Right cardiac atrium (tissue), 5 donors: ENCODE data around the gene SOCS6. TPM values are rescaled to one million over a fixed set of nuclear protein-coding genes. Genes with fewer than 3 reads are reported as not detected.

Source experiments
- ATAC-seq, 2 donors: fragments of 200-7000 bp; cut with Tn5 transposase; one replicate each; pipeline versions ENCODE4 v1.8.0 to v1.9.1; 2020; ENCODE audit warnings: moderate library complexity in 2 of 2, mild to moderate bottlenecking in 1 of 2
- DNase-seq, 3 donors: peaks; one replicate each; pipeline ENCODE4 v3.0.0-alpha.2; 2020
- H3K27ac ChIP-seq: one replicate; pipeline ENCODE4 v1.5.1; 2013; ENCODE audit warnings: mild to moderate bottlenecking, low read length, control low read depth, moderate library complexity
- H3K27me3 ChIP-seq: one replicate; pipeline ENCODE4 v1.6.1; 2013; ENCODE audit not compliant: control insufficient read depth, insufficient read depth
- H3K4me1 ChIP-seq: one replicate; pipeline ENCODE4 v1.6.1; 2013; ENCODE audit warnings: low read length; ENCODE audit not compliant: control insufficient read depth, insufficient read depth
- H3K4me3 ChIP-seq: one replicate; pipeline ENCODE4 v1.5.1; 2013; ENCODE audit warnings: low read length, control low read depth
- H3K9me3 ChIP-seq: one replicate; pipeline ENCODE4 v1.6.1; 2013; ENCODE audit warnings: low read length; ENCODE audit not compliant: control insufficient read depth
- WGBS: extraction: QIAGEN DNeasy Blood & Tissue Kit; methylation state at CpG from one replicate; pipeline ENCODE4 v1.1.7; 2013; 5-methylcytosine and 5-hydroxymethylcytosine counted together
- intact Hi-C, 4 donors: fragments of 100-400 bp; cut with DNase I; formaldehyde crosslinking; loops; one replicate each; pipeline versions ENCODE4 v1.11.0 to v1.14.0; 2022 to 2023
- polyA plus RNA-seq: library from polyadenylated mRNA; stranded (reverse); fragments of 200-250 nt; gene quantifications from one replicate; pipeline ENCODE4 v1.2.3, GENCODE V29; 2013
- total RNA-seq, 4 donors: library from RNA; stranded (reverse); fragmentation: NEBNext Ultra II Directional; extraction: Animal tissue kit (Norgen Biotek cat#: 25700); gene quantifications; one replicate each; pipeline ENCODE4 v1.2.1, GENCODE V29; 2021
- donor health status: healthy with polysubstance abuse.
- donor health status: DM: no; HTN: yes; CAD: no.
- donor health status: DM: no; HTN: no; CAD: no.
- donor health status: DM: no; HTN: yes; CAD: no; lungs with severe emphysema.
- donor health status: DM: yes; HTN: yes; CAD: no.

SOCS6 gene
- total and polyA plus RNA-seq, 5 donors = 7.8 to 22.8 (median 18.8) TPM

DNA sequence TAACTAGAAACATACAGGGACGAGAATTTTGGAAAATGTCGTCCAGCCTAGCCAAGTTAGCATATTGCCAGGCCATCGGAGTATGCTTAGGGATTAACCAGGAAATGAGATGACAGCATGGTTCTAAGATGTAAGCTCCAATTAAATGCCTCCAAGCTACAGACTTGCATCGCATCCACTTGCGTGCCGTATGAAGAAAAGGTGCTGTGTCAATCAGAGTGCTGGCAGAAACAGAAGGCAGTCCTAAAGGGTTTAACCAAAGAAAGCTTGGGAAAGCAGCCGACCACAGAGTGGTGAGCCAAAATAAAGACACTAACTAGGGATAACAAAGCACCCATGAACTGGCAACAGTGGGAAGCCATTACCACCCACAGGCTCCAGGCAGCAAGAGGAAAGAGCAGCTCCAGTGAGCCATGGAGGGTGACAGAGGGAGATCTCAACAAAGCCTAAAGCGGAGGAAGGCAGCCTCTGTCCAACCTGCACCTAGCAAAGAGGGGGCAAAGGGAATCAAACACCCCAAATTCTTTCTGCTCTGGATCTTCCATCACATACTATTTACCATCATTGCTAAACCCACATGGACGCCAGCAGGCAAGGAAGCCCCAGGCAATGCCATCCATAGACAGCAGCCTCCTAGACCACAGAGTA, 27.6 kb upstream of the SOCS6 start:
- WGBS = 90% methylated on average over 9 of the region's 9 CpGs
- H3K27me3 ChIP-seq = no peaks in the 10 kb centered on the region
- ATAC-seq (no peak), DNase-seq (no peak)
- no peaks in the 10 kb centered on the region for H3K9me3 ChIP-seq
- intact Hi-C loops = no loop called here
- H3K4me3 ChIP-seq = no peak overlapping the region
- H3K27ac ChIP-seq = no peak overlapping the region
- H3K4me1 ChIP-seq = no peaks in the 10 kb centered on the region

DNA sequence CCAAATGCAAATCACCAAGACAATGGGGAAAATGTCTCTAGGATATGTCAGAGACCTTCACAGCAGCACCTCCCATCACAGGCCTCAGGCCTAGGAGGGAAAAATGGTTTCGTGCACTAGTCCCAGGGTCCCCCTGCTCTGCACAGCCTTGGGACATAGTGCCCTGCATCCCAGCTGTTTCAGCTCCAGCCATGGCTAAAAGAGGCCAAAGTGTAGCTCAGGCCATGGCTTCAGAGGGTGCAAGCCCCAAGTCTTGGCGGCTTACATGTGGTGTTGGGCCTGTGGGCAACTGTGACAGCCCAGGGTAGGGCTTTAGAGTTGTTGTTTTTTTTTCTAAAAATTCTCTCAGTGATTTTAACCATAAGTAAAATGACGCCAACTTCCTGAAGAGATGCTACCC, 25.5 kb upstream of the SOCS6 start:
- Histone ChIP-seq H3K27me3 (no peaks in the 10 kb centered on the region), H3K27ac (no peak overlapping the region), H3K4me1 (no peaks in the 10 kb centered on the region), H3K9me3 (no peaks in the 10 kb centered on the region), H3K4me3 (no peak overlapping the region)
- ATAC-seq (no peak), DNase-seq (no peak)
- WGBS = 62% methylated on average over 3 of the region's 3 CpGs
- intact Hi-C loops = no loop called here

DNA sequence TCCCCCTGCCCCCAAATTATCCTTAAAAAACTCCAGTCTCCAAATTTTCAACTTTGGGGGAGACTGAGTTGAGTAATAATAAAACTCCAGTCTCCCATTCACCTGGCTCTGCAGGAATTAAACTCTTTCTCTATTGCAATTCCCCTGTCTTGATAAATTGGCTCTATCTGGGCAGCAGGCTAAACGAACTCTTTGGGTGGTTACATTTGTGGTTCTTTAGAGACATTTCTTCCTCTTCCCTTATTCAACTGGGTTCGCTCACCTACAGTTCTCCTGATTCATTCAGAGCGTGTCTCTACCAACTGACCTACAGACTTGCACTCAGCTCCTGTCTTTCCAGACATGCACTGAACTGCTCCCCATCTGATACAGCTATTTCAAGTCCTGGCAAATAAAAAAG, 17.1 kb upstream of the SOCS6 start:
- Histone ChIP-seq H3K9me3 (no peaks in the 10 kb centered on the region), H3K4me1 (no peaks in the 10 kb centered on the region), H3K27ac (no peak overlapping the region), H3K27me3 (no peaks in the 10 kb centered on the region), H3K4me3 (no peak overlapping the region)
- DNase-seq = no peak
- 84% methylated on average over 3 of the region's 3 CpGs for WGBS
- intact Hi-C loops = no loop called here
- no peak for ATAC-seq

DNA sequence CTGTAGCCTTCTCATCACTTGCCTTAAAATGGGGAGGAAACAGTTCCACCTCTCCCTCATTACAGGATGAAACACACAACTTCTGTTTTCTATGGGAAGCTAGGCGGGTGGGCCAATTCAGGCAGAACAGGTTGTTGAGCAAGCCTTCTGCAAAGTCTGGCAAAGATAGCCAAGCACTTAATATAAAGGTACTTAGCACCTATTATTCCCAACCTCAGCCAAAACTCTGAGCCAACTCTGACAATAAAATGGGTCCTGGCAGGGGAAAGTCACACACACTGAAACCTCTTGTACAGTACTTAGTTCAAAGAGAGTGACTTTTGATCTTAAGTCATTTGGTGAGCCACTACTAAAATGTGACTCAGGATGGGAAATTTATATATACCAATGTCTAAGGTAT, 15.8 kb upstream of the SOCS6 start:
- no peak for DNase-seq
- intact Hi-C loops = no loop called here
- ATAC-seq = no peak
- Histone ChIP-seq H3K27ac (no peak overlapping the region), H3K9me3 (no peaks in the 10 kb centered on the region), H3K4me3 (no peak overlapping the region), H3K27me3 (no peaks in the 10 kb centered on the region), H3K4me1 (no peaks in the 10 kb centered on the region)
- WGBS = 85% methylated on average over 1 of the region's 1 CpG

DNA sequence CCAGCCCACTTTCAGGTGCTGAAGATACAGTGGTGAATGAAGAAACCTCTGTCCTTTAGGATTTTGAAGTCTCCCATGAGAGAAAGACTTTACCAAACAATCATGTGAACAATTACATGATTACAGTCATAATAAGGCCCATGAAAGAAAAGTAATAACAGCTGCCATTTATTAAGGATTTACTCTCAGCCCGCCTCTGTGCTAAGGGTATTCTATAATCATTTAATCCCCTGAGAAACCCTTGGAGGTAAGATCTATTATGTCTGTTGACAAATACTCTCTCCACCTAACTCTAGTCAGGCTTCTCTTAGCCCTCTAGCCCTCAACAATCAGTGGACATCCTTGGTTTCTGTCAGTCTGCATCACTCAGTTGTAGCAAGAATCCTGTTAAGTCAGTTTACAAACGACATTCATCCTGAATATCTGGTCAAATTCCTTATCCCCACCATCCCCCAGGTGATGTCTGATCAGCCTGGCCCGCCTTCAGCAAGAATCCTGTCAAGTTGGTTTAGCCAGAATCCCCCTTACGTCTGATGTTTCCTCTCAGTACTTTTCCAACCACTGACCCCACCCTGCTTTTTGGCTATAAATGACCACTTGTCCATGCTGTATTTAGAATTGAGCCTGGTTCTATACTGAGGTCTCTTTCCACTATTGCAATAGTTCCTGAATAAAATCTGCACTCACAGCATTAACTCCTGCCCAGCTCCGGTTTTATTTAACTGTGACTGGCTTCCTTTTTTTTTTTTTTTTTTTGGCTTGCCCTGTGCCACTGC, 12.2 kb upstream of the SOCS6 start:
- Histone ChIP-seq H3K27me3 (no peaks in the 10 kb centered on the region), H3K9me3 (no peaks in the 10 kb centered on the region), H3K4me1 (no peaks in the 10 kb centered on the region), H3K4me3 (no peak overlapping the region), H3K27ac (no peak overlapping the region)
- DNase-seq = no peak
- WGBS = 61% methylated on average over 5 of the region's 5 CpGs
- ATAC-seq = no peak
- intact Hi-C loops = no loop called here

DNA sequence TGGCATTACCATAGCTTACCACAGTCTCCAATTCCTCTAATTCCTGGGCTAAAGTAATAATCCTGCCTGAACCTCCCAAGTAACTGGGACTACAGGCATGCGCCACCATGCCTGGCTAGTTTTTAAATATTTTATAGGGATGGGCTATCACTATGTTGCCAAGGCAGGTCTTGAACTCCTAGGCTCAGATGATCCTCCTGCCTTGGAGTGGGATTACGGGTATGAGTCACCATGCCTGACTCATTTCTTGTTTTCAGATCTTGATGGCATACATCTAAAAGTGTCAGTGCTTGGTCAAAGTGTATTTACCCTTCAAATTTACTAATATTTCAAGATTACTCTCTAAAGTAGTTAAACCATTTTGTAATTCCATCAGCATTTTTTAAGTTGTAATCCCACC, 9.4 kb upstream of the SOCS6 start:
- 95% methylated on average over 2 of the region's 2 CpGs for WGBS

DNA sequence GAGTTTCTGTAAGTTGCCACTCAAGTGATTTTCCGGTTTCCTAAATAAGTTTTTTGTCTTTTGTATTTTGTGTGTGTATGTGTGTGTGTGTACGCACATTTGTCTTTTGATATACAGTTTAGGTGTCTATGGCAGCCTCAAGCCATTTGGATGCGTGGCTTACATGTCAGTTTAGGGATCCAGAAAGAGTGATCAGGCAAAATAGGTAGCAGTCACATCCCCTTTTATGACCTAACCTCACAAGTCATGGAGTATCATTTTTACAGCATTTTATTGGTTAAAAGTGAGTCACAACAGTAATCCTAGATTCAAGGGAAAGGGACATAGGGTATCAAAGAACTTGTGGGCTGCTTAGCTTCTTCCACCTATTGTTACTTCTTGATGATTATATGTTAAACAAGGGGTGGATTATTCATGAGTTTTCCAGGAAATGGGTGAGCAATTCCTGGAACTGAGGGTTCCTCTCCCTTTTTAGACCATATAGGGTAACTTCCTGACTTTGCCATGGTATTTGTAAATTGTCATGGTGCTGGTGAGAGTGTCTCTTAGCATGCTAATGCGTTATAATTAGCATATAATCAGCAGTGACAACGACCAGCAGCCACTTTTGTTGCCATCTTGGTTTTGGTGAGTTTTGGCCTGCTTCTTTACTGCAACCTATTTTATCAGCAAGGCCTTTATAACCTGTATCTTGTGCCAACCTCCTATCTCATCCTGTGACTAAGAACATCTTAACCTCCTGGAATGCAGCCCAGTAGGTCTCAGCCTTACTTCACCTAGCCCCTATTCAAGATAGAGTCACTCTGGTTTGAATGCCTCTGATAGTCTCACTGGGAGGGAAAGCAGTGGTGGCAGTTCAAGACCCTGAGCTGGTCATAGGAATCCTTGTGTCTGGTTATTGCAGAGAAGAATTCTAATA, 8.6 kb upstream of the SOCS6 start:
- ATAC-seq = peak; percentile 50 to 75
- Histone ChIP-seq H3K4me1 (no peaks in the 10 kb centered on the region), H3K27me3 (no peaks in the 10 kb centered on the region), H3K4me3 (no peak overlapping the region), H3K9me3 (no peaks in the 10 kb centered on the region), H3K27ac (no peak overlapping the region)
- 79% methylated on average over 5 of the region's 5 CpGs for WGBS
- no peak for DNase-seq
- intact Hi-C loops = no loop called here

More for the DNA sequence above, 9.4 kb upstream of the SOCS6 start:
- no peak for DNase-seq
- no peak overlapping the region for H3K4me3 ChIP-seq
- ATAC-seq = no peak
- no peaks in the 10 kb centered on the region for H3K27me3 ChIP-seq
- no peaks in the 10 kb centered on the region for H3K9me3 ChIP-seq
- no peak overlapping the region for H3K27ac ChIP-seq
- intact Hi-C loops = no loop called here
- no peaks in the 10 kb centered on the region for H3K4me1 ChIP-seq

DNA sequence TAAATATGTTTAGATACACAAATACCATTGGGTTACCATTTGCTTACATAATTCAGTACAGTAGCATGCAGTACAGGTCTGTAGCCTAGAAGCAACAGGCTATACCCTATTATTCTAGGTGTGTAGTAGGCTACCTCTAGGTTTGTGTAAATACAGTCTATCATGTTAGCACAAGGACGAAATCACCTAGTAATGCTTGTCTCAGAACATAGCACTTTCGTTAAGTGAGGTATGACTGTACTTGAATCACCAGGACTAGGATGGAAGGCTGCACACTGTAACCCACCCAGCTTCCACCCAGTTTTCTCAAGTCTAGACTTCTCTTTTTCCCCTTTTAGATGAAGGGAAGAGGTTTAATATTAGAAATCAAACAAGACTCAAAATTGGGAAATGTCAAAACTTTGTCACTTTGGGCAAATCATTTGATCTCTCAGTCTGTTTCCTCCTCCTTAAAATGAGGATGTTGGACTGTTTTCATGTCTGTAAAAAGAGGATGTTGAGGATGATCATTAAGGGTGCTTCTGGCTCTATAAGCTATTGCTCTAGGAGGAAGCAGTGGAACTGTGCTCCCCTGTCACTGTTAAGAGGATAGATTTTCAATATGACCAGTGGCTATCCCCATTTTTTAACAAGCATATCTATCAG, 3.7 kb upstream of the SOCS6 start:
- no peak for ATAC-seq
- Histone ChIP-seq H3K27me3 (no peaks in the 10 kb centered on the region), H3K27ac (no peak overlapping the region), H3K9me3 (no peaks in the 10 kb centered on the region), H3K4me3 (no peak overlapping the region), H3K4me1 (no peaks in the 10 kb centered on the region)
- WGBS = 84% methylated on average over 2 of the region's 2 CpGs
- intact Hi-C loops = no loop called here
- no peak for DNase-seq

DNA sequence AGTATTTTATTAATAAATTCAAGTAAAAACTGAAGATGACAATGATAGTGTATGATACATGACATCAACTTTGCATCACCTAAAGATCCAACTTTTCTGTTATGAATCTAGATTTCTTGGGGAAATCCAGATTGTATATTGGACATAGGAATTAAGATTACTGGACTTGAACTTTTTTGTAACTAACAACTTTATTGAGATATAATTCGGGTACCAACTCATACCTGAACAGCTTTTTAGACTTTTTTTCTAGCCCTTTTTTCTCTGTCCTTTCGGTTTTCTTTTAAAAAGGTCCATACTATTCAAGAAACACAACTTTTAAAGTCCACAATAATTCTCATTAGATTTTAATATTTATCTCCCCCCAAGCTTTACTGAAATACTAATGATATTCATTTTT, 1.1 kb upstream of the SOCS6 start:
- Histone ChIP-seq H3K27me3 (no peaks in the 10 kb centered on the region), H3K4me3 (no peak overlapping the region), H3K9me3 (no peaks in the 10 kb centered on the region), H3K4me1 (peaks cover 4% of the 10 kb centered on the region), H3K27ac (no peak overlapping the region)
- WGBS = 98% methylated on average over 2 of the region's 2 CpGs
- intact Hi-C loops = no loop called here
- DNase-seq = no peak
- no peak for ATAC-seq

DNA sequence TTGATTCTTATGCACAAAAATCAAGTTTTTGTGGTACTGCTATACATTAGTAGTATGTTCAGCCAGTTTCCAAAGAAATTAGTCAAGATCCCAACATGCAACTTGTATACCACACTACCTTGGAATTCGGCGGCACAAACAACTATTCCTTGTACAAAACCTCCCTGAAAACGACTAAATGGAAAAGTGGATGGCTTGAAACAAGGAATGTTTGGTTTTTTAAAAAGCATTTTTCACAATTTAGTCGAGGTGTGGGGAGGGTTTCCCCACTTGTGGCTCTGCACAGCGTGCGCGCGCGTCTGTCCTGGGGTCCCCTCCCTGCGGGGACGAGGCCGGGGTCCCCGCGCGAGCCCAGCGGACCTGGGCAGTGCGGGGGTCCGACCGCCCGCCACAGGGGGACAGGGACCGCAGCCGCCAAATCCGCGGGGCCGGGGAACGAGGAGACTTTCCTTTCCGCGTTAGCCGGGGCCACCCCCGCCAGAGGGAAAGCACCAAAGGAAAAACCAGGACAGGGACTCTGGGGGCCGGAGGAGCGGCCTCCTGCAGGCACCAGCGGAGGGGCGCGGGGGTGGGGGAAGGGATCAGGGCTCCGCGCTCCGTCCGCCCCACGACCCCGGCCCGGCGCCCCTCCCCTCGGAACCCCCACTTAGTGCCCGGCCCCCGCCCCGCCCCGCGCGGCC, 534 bp upstream of the SOCS6 start:
- WGBS = 2% methylated on average over 50 of the region's 50 CpGs

More for the DNA sequence above, 534 bp upstream of the SOCS6 start:
- peak; percentile 30 to 50 for ATAC-seq
- Histone ChIP-seq H3K27me3 (no peaks in the 10 kb centered on the region), H3K9me3 (no peaks in the 10 kb centered on the region), H3K4me3 (peak overlapping the region; percentile 99), H3K4me1 (peaks cover 8% of the 10 kb centered on the region), H3K27ac (peak overlapping the region; percentile 14)
- peak; percentile 46 to 78 (median 77) for DNase-seq
- intact Hi-C loops = no loop called here
